HG03025 (cell line): Measurements from ENCODE around the gene KRTAP4-5.
"Not testable (repeated sequence)": the region's sequence is repeated elsewhere in the genome, so short reads cannot be mapped to it uniquely, and the experiment has no call there.

Source experiments
- ATAC-seq: cut with Tn5 transposase; IDR thresholded peaks from one replicate; pipeline ENCODE4 v1.9.1; 2021; ENCODE audit warnings: mild to moderate bottlenecking, moderate library complexity; ENCODE audit not compliant: unreplicated experiment, low FRiP score

KRTAP4-5 gene

DNA sequence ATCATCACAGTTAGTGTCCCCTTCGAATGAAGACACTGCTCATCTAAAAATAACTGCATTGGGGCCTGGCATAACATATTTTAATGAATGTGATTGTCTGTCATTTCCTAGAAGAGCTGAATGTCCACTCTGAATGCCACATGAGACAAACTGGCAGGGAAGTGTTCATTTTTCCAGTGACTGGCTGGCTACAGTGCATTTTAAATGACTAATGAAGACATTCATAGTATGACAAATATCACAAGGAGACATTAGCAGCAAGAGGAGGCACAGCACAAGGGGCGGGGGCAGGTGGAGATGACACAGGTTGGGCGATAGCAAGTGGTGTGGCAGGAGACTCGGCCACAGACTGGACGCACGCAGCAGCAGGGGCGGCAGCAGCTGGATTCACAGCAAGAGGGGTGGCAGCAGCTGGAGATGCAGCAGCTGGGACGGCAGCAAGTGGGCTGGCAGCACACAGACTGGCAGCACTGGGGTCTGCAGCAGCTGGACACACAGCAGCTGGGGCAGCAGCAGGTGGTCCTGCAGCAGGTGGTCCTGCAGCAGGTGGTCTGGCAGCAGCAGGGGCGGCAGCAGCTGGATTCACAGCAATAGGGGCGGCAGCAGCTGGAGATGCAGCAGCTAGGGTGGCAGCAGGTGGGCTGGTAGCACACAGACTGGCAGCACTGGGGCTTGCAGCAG lies 514 bp downstream of the KRTAP4-5 start:
- not testable (repeated sequence) for ATAC-seq

DNA sequence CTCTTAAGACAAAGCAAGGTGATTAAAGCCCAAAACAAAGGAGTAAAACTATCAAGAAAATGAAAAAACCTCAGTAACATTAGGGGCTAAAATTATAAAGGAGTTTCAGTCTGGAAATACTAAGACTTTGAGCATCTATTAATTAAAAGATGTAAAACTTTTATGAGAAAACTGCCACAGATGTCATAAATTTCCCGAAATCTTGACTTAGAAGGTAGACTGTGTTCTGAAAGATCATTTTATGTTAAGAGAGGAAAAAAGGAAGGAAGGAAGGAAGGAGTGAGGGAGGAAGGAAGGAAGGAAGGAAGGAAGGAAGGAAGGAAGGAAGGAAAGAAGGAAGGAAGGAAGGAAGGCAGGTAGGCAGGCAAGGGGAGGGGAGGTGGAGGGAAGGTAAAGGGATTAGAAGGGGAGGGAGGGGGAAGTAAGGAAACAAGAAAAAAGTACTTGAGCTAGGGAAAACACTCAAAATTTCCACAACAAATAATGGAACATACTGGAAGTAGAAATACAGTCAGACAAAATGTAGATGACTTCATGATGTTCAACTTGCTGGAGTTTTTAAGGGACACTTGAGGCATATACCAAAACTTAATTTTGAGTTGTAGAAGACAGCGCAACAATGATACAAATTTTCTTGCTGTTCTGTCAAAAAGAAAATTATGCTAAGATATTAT lies 2.0 kb downstream of the KRTAP4-5 start:
- no peak for ATAC-seq

DNA sequence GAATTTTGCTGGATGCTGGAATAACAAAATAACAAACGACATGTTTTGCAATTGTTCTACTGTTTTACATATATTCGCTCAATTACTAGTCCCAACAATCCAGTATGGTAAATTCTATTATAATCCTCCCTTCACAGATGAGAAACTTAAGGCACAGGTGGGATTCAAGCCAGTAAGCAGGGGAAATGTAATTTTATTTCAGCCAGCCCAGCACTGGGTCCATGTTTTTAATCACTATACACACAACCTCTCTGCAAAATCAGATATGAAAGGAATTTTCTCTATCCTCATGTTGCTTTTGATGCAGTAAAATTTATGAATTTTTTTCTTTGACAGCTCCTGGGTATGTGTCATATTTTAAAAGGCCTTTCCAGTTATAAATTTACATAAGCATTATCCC lies 4.4 kb downstream of the KRTAP4-5 start:
- no peak for ATAC-seq

DNA sequence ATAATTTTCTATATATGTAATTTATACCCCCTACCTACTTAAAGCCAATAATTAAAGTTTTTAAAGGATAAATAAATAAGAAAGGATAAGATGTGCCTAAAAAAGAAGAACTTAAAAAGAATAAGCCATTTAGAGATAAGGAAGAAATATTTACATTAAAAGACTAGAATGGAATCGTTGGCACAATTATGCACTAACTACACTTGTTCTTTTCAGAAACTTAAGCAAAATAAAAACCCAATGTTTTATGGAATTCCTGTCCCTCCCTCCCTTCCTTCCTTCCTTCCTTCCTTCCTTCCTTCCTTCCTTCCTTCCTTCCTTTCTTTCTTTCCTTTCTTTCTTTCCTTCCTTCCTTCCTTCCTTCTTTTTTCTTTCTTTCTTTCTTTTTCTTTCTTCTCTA lies 4.8 kb downstream of the KRTAP4-5 start:
- ATAC-seq, result no peak

DNA sequence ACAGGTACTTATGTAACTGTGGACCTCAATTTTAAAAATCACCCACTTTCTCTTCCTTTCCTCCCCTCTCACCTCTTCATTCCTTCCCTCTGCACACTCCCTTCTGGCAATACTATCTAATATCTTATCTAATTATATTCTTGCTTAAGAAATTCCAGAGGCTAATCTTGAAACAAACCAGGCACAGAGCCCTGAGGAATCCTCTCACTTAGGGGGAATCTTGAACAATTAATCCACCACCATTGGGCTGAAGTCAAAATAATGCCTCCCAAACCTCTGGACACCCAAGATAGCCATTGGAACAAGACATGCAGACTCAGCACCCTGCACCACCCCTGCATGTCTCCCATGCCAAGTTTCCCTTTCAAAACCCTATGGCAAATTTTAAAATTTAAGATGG lies 8.3 kb downstream of the KRTAP4-5 start:
- no peak for ATAC-seq

DNA sequence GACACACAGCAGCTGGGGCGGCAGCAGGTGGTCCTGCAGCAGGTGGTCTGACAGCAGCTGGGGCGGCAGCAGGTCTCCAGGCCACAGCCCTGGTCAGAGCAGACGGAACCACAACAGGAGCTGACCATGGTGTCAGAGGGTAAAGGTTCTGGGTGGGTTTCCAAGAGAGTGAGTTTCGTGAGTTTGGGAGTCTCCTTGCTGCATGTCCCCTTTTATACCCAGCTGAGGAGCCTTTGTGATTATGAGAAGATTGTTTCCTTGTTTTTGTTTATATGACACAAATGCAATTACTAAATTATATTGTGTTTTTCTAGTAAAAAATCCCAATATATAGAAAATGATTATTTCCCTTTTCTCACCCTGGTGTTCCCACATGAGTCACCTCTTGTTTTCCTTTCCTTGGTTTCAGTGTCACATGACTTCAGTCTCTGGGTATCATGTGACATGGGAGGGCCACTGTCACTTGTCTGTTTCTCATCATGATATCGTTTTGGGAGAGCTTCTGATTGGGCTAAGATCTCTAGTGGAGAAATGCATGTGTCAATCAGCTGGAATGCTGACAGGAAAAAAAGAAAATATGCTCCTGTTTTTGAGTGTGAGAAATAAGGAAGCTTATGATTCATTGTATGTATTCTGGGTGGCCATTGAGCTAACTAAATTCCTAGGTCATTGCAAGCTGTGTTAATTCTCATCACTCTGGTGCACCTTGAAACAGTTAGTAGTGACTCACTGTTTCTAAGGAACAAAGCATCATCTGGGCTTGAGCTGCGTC lies 9.1 kb downstream of the KRTAP4-5 start, which contains the start of gene KRTAP4-6:
TSS of gene KRTAP4-6 (minus strand) at position 185 of the 772 bp plus-strand sequence. CDS start at position 128, 57 bp downstream.
- no peak for ATAC-seq

DNA sequence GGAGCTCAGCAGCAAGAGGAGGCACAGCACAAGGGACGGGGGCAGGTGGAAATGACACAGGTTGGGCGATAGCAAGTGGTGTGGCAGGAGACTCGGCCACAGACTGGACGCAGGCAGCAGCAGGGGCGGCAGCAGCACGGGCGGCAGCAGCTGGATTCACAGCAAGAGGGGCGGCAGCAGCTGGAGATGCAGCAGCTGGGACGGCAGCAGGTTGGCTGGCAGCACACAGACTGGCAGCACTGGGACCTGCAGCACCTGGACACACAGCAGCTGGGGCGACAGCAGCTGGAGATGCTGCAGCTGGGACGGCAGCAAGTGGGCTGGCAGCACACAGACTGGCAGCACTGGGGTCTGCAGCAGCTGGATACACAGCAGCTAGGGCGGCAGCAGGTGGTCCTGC lies 9.8 kb downstream of the KRTAP4-5 start:
- ATAC-seq, result not testable (repeated sequence)

DNA sequence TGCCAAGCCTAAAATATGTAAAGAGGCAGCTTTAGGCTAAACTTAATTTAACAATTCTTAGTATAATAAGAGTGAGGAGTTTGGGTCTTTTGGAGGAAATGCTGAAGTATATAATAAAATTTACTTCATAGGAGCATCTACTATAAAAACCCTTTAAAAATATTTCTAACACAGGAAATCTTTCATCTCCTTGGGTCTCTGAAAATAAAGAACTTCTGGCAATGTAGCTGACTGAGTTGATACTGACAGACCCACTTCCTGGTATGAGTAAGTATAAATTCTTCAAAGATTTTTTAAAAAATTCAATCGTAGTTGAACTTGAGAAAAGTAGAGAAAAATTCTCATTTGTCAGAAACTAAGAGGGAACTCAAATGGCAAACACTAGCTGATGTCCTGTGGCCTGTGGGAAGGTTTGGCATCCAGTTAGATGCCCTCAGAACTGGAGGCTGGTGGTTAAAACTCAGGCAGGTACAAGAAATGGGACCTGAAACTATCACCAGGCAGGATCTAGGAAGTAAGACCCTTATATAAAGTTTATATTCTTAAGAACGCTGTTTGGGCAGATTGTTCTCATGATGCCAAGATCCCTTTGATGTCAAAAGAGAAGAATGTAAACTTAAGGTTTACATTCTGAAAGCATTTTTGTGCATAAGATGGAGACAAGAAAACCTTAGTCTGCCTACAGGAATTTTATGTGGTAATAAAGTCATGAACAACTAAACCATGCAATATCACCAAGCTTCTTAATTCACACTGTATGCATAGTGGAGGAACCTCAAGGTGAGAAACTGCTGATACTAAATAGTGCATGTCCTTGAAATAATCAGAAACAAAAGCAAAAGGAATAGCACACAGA lies 15.5 kb downstream of the KRTAP4-5 start:
- no peak for ATAC-seq

DNA sequence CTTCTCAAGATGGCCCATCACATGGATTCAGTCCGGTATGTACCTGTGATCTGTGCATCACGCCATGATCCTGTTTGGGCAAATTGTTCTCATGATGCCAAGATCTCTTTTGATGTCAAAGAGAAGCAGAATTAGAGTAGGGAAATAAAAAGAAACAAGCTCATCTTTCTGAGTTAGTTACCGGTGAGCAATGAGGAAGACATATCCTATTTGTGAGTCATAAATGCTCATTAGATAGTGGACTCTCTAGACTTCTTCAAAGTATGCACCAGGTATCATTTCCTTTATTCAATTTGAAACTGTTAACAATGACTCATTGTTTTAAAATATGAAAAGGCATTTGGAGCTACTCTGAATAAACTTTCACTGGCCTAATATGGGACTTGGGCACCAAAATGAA lies 17.6 kb downstream of the KRTAP4-5 start:
- no peak for ATAC-seq

DNA sequence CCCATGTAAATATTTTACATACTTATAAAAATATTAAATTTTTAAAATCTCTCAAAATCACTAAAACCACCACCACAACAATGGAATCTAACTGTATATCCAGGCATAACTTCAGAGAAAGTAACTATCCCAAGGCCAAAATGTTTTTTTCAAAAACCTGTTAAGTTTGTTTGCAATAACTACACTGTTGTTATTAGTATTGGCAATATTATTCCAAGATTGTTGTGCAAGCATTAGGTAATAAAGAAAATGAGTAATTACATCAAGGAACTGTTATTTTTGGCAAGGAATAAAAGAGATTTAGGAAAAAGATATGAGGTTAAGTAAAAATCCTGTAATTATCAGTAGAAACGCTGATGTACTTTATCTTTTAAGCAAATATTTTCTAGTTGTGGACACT lies 22.3 kb downstream of the KRTAP4-5 start:
- ATAC-seq, result no peak

DNA sequence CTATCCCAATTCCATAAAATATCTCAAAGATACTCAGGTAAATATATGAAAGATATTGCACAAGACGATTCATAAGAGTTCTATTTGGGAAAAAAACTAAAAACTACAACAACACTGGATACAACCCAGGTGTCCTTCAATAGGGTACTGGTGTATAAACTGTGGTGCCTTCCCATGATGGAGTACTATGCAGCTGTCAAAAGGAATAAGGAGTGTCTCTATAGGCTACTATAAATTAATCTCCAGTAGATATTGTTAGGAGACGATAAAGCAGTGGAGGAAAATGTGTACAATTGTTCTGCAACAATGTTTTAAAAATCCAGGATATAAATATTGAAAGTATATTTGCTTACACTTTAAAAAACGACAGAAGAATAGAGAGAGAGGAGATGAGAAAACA lies 23.2 kb downstream of the KRTAP4-5 start:
- ATAC-seq, result no peak

DNA sequence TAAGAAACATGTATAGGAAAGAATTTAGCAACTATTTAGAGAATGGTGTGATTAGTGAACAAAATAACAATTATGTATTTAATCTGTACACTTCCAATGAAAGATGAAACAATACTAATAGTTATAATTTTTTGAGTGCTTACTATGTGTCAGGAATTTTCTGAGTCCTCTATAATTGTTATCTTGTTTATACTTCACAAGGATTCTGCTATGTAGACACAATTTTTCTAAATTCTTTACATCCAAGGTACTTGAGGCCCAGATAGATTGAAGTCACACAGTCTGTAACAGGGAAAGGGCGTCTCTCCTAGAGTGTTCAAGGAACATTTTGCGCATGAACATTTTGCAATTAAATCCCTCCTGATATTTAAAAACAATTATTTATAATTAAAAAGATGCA lies 24.6 kb downstream of the KRTAP4-5 start:
- no peak for ATAC-seq

DNA sequence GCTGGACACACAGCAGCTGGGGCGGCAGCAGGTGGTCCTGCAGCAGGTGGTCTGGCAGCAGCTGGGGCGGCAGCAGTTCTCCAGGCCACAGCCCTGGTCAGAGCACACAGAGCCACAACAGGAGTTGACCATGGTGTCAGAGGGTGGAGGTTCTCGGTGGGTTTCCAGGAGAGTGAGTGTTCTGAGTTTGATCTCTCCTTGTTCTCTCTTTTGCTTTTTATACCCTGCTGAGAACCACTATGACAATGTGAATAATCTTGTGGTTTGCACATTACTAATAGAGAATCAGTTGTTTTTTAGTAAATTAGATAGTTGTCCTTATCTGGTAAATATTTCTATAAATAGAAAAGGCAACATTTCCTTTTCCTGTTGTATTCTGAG lies 25.6 kb downstream of the KRTAP4-5 start, which contains the start of gene KRTAP4-12:
TSS of gene KRTAP4-12 (minus strand) at position 192 of the 381 bp plus-strand sequence. CDS start at position 132, 60 bp downstream.
- ATAC-seq, result not testable (repeated sequence)

DNA sequence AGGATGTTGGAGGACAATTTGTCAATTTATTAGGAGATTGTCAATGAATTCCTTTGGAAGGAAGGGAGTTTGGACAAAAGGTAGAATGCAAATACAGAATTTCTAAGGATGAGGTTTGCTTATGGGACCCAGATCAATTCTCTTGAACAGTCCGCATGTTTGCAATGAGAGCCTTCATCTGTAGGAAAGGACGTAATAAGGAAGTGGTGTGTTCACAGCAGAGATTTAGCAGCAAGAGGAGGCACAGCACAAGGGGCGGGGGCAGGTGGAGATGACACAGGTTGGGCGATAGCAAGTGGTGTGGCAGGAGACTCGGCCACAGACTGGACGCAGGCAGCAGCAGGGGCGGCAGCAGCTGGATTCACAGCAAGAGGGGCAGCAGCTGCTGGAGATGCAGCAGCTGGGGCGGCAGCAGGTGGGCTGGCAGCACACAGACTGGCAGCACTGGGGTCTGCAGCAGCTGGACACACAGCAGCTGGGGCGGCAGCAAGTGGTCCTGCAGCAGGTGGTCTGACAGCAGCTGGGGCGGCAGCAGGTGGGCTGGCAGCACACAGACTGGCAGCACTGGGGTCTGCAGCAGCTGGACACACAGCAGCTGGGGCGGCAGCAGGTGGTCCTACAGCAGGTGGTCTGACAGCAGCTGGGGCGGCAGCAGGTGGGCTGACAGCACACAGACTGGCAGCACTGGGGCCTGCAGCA lies 26.2 kb downstream of the KRTAP4-5 start:
- ATAC-seq, result not testable (repeated sequence)

DNA sequence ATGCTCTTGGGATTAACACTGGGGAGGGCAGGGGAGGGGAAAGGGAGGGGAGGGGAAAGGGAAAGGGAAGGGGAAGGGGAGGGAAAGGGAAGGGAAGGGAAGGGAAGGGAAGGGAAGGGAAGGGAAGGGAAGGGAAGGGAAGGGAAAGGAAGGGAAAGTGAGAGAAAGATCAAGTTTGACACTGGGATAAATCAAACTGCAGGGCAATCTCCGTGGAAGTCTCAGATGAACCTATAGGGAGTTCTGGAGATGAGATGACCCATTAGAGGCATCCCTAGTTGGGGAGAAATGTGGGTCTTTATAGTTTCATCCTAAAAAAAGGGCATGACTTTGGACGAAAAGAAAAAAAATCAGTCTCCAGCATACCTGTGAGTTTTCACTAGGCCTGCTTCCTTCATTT lies 27.9 kb downstream of the KRTAP4-5 start:
- no peak for ATAC-seq

DNA sequence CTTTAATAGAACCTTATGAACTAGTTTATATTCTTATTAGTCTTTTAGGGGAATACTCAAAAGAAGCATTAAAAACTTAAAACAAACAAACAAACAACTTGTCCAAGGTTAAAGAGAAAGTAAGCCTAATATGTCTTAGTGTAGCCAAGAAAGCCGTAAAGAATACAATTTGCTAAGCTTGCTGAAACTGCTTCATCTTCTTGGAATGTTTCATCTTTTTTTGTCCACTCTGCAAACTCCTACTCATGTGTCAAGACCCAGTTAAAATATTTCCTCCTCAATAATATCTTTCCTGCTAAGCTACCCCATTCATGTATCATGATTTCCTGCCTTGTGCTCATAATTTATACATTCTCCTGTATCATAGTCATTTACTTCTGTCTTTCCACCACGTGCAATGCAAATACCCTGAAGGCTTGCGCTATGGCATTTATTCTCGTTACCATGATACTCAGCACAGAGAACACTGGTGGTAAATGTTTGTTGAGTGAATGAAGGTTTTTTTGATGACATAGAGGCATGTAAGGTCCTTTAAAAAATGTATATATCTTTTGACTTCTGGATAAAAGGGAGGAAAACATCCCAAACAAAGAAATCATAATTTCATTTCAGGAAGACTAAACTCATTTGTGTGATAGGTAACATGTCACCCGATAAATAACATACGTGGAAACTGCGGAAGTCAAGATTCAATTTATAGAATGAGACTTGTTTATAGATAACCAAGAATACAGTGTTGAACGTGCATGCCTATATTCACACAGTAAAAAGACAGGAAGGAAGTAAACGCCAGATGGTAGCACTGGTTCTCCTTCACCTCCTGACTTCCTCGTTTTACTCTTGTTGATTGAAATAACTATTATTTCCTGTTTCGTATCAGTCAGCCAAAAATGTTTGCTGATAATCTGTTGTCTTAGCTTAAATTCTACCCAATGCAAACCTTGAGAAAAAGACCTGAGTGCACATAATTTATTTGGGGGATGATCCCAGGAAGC lies 29.6 kb downstream of the KRTAP4-5 start:
- not testable (repeated sequence) for ATAC-seq

DNA sequence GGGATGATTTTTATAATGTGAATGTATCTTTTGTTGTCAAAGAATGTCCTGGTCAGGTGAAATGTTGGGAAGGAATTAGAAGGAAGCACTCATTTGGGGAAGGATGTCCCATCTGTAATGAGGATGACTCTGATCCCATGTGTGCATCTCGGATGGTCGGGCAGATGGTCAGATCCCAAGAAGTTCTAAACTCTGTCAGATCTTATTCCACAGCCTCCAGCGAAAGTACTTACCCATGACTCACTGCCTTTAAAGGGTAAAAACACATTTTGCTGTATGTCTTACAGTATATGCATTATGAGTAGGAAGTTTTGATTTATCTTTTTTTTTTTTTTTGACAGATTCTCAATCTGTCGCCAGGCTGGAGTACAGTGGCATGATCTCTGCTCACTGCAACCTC lies 30.9 kb downstream of the KRTAP4-5 start:
- ATAC-seq, result no peak

DNA sequence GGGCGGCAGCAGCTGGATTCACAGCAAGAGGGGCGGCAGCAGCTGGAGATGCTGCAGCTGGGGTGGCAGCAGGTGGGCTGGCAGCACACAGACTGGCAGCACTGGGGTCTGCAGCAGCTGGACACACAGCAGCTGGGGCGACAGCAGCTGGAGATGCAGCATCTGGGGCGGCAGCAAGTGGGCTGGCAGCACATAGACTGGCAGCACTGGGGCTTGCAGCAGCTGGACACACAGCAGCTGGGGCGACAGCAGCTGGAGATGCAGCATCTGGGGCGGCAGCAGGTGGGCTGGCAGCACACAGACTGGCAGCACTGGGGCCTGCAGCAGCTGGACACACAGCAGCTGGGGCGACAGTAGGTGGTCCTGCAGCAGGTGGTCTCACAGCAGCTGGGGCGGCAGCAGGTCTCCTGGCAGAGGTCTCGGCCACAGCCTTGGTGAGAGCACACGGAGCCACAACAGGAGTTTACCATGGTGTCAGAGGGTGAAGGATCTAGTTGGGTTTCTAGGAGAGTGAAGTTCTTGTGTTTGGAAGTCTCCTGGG lies 31.7 kb downstream of the KRTAP4-5 start, which contains the start of gene KRTAP4-11:
TSS of gene KRTAP4-11 (minus strand) at position 528 of the 541 bp plus-strand sequence. CDS start at position 470, 58 bp downstream.
- ATAC-seq, result not testable (repeated sequence)
